GM12872 (cell line): ENCODE data around the gene SIGLECL1.

ENCODE experiments used
- CTCF ChIP-seq: IDR thresholded peaks from 3 replicates; pipeline ENCODE4 v1.5.1; 2011; ENCODE audit warnings: low read depth, mild to moderate bottlenecking, low read length, moderate library complexity; ENCODE audit not compliant: insufficient read depth

The SIGLECL1 gene

GRCh38 chr19:51227966-51228365, 22.9 kb upstream of the SIGLECL1 start:
- TF ChIP-seq CTCF, result no peak

- TF ChIP-seq CTCF, result no peak
Observed at GRCh38 chr19:51240866-51241265, 10.0 kb upstream of the SIGLECL1 start.

- TF ChIP-seq CTCF, result no peak
Observed at GRCh38 chr19:51242881-51243630, 7.8 kb upstream of the SIGLECL1 start.

GRCh38 chr19:51246164-51246552, 4.7 kb upstream of the SIGLECL1 start:
- TF ChIP-seq CTCF, result no peak

- TF ChIP-seq CTCF, result no peak
Observed at GRCh38 chr19:51247972-51248590, 2.8 kb upstream of the SIGLECL1 start.

GRCh38 chr19:51251468-51251820, 564 bp downstream of the SIGLECL1 start:
- TF ChIP-seq CTCF, result no peak

- TF ChIP-seq CTCF, result no peak
Observed at GRCh38 chr19:51252306-51253079, 1.6 kb downstream of the SIGLECL1 start.
